KOPT-K1 (cell line): ENCODE measurements around the gene TAS2R3.

Experiments
- H3K27ac ChIP-seq: fragments of 200-600 bp; sonication (generic); 2 replicates; pipeline ENCODE4 v1.5.1; 2016; ENCODE audit warnings: antibody characterized with exemption, mild to moderate bottlenecking, low read depth, low read length; ENCODE audit not compliant: poor library complexity, severe bottlenecking
- H3K36me3 ChIP-seq: fragments of 200-600 bp; sonication (generic); 2 replicates; pipeline ENCODE4 v1.5.1; 2017; ENCODE audit warnings: antibody characterized with exemption, mild to moderate bottlenecking, low read length, moderate library complexity; ENCODE audit not compliant: insufficient read depth
- H3K9me3 ChIP-seq: fragments of 200-600 bp; sonication (generic); 2 replicates; pipeline ENCODE4 v1.5.1; 2017; ENCODE audit warnings: antibody characterized with exemption, low read length, mild to moderate bottlenecking; ENCODE audit not compliant: insufficient read depth, poor library complexity, severe bottlenecking

The TAS2R3 gene

GRCh38 chr7:141763797-141764196, at the start of gene TAS2R3:
Gene TAS2R3 (plus strand): TSS chr7:141764097. CDS start chr7:141764159, 62 bp downstream.
- no peak within 1 kb of the TSS for H3K27ac ChIP-seq
- H3K9me3 ChIP-seq: no peaks in the 10 kb centered on the region
- peaks cover 70% of the 10 kb centered on the region for H3K36me3 ChIP-seq

DNA sequence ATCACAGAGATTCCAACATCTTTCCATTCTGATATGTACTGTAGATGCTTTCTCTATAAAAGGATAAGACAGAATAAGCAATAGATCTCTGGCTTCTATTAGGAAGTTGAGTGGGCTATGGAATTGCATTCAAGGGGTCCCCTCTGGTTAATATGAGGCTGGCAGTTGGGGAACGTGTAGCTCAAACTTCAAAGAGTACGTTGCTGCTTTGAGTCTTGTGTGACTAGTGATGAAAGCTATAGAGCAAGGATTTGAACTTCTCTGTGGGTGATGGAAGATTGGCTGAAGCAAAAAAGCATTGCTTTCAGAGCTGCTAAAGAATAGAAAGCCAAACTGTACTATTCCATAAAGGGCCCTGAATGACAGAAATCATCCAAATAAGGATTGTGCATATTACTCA, 49.3 kb upstream of the TAS2R3 start:
- Histone ChIP-seq H3K36me3 (no peaks in the 10 kb centered on the region), H3K27ac (no peak overlapping the region), H3K9me3 (no peaks in the 10 kb centered on the region)

- no peaks in the 10 kb centered on the region for H3K36me3 ChIP-seq
- no peak overlapping the region for H3K27ac ChIP-seq
- no peaks in the 10 kb centered on the region for H3K9me3 ChIP-seq
Measured at GRCh38 chr7:141715018-141715417, 48.9 kb upstream of the TAS2R3 start.

- H3K36me3 ChIP-seq: no peaks in the 10 kb centered on the region
Measured at GRCh38 chr7:141715794-141716689, 47.9 kb upstream of the TAS2R3 start.

GRCh38 chr7:141717450-141717849, 46.4 kb upstream of the TAS2R3 start:
- Histone ChIP-seq H3K36me3 (no peaks in the 10 kb centered on the region), H3K27ac (no peak overlapping the region), H3K9me3 (no peaks in the 10 kb centered on the region)

More at GRCh38 chr7:141715794-141716689, 47.9 kb upstream of the TAS2R3 start:
- Histone ChIP-seq H3K27ac (no peak overlapping the region), H3K9me3 (no peaks in the 10 kb centered on the region)

- Histone ChIP-seq H3K9me3 (no peaks in the 10 kb centered on the region), H3K27ac (no peak overlapping the region)
Measured at GRCh38 chr7:141722529-141722928, 41.4 kb upstream of the TAS2R3 start.

DNA sequence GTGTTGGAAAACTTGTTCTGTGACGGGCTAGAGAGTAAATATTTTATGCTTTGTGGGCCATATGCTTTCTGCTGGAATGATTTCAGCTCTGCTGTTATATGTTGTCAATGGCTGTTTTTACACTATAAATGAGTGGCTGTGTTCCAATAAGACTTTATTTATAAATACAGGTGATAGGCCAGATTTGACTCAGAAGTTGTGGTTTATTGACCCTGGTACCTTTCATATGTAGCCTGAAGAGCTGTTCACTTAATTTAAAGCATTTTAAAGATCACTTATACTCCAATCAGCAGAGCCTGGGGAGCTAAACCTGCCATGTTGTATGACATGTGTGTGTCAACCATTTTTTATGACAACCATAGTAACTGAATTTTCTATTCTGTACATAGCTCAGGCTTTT, 34.9 kb upstream of the TAS2R3 start:
- Histone ChIP-seq H3K27ac (no peak overlapping the region), H3K36me3 (no peaks in the 10 kb centered on the region), H3K9me3 (no peaks in the 10 kb centered on the region)

More at GRCh38 chr7:141722529-141722928, 41.4 kb upstream of the TAS2R3 start:
- H3K36me3 ChIP-seq: no peaks in the 10 kb centered on the region

GRCh38 chr7:141731476-141732149, 32.3 kb upstream of the TAS2R3 start:
- Histone ChIP-seq H3K27ac (no peak overlapping the region), H3K36me3 (no peaks in the 10 kb centered on the region), H3K9me3 (no peaks in the 10 kb centered on the region)

GRCh38 chr7:141737118-141737835, 26.6 kb upstream of the TAS2R3 start:
- Histone ChIP-seq H3K9me3 (no peaks in the 10 kb centered on the region), H3K27ac (peak overlapping the region; percentile 72), H3K36me3 (peaks cover 31% of the 10 kb centered on the region)

DNA sequence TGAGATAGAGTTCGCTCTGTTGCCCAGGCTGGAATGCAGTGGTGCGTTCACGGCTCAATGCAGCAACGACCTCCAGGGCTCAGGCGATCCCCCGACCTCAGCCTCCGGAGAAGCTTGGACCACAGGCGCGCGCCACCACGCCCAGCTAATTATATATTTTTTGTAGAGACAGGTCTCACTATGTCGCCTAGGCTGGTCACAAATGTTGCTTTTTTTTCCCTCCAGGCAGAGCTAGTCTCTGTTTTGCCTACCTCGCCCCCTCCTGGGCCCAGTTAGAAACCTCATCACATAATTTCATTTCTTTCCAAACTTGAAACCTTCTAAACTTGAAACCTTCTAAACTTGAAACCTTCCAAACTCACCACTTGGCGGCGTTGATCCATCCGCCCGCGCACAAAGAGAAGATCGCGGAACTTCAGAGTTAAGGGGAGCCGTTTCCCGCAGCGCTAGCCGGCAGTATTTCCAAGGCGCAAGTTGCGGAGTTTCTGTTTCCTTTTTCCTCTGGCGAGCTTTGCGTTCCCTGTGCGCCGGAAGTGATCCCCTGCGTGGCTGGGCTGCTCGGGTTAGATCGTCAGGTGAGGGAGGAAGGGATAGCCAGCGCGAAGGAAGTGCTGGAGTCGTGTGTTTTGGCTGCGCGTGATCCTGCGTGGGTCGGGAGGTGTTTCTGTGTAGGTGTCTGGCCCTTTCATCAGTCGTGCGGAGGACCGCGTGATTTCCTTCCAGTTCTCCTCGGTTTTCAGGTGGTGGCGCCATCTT, 25.9 kb upstream of the TAS2R3 start, which contains the start of gene SSBP1:
TSS of gene SSBP1 (plus strand) at position 523 of the 756 bp plus-strand sequence. CDS start 809 bp downstream, outside the sequence.
- H3K27ac ChIP-seq: peak within 1 kb of the TSS; percentile 72
- peaks cover 39% of the 10 kb centered on the region for H3K36me3 ChIP-seq
- no peaks in the 10 kb centered on the region for H3K9me3 ChIP-seq

DNA sequence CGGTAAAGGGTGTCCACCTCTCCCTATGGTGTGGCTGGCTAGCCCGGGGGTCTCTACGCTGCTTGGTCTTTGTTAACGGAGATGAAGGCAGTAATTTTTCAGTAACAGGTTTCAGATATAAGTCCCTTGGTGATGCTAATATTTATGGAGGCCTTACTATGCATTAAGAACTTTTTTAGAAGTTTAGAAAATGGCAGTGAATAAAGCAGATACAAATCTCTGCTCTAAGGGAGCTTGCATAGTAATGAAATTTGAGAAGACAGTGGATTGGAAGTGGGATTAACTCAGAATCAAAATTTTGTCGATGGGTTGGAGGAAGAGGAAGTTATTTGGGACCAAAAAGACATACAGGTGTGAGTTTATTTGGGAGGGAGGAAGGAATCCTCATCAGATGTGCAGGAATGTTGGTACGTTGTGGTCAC, 25.3 kb upstream of the TAS2R3 start:
- Histone ChIP-seq H3K9me3 (no peaks in the 10 kb centered on the region), H3K27ac (peak overlapping the region; percentile 72), H3K36me3 (peaks cover 45% of the 10 kb centered on the region)

DNA sequence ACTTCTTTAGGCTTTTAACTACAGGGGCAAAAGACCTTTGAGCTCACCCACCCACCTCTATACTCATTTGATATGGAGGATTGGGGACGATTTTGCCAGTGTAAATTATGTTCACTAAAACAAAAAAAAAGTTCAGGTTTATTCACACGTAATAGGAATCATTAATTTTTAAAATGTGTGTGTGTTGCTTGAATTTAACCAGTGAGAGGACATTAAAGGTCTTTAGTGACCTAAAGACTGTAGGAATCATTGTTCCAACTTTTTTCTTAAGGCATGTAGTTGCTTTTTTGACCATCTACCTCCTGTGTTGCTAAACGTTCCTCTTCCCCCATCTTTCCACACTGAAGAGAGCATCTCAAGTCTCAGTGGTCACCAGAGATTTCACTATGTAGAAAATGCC, 24.6 kb upstream of the TAS2R3 start:
- Histone ChIP-seq H3K9me3 (no peaks in the 10 kb centered on the region), H3K36me3 (peaks cover 51% of the 10 kb centered on the region), H3K27ac (peak overlapping the region; percentile 72)

DNA sequence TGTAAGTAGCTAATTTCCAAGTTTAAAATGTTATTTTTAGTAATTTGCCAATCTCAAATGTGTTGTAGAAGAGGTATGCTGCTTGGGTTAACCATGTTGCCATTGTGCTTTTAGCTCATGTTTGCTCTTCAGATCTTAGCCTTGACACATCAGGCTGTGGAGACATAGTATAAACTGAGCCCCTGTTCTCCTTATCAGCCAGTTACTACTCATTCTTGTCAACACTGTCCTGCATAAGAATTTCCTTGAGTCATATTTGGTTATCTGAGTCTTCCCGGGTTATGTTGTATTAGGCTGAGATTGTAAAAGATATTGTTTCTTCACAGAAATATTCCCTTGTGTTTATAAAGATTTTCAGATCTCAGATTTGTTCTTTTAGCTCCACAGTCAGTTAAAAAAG, 21.7 kb upstream of the TAS2R3 start:
- no peak overlapping the region for H3K27ac ChIP-seq
- peaks cover 81% of the 10 kb centered on the region for H3K36me3 ChIP-seq
- no peaks in the 10 kb centered on the region for H3K9me3 ChIP-seq

GRCh38 chr7:141744131-141744530, 19.8 kb upstream of the TAS2R3 start:
- Histone ChIP-seq H3K27ac (no peak overlapping the region), H3K36me3 (peaks cover 100% of the 10 kb centered on the region), H3K9me3 (peaks cover 7% of the 10 kb centered on the region)
